NCI-H524 treated with DMSO at 0.1 percent for 48 hours (cell line): Measurements from ENCODE around the gene C1QBP.
"Not testable (repeated sequence)": the region's sequence is repeated elsewhere in the genome, so short reads cannot be mapped to it uniquely, and the experiment has no call there.

Source experiments
- DNase-seq: peaks from one replicate; lab custom pipeline; 2025; lab: John Stamatoyannopoulos, UW

C1QBP gene

GRCh38 chr17:5438716-5439445, at the start of gene C1QBP:
Gene C1QBP (minus strand): TSS chr17:5439155. CDS start chr17:5439073, 82 bp downstream.
- peak; percentile 44 for DNase-seq

GRCh38 chr17:5488752-5489151, 49.8 kb upstream of the C1QBP start:
- DNase-seq, result no peak

GRCh38 chr17:5486206-5487124, 47.5 kb upstream of the C1QBP start, which contains the start of gene MIS12:
Gene MIS12 (plus strand): TSS chr17:5486566. CDS start chr17:5488863, 2,297 bp downstream.
- DNase-seq, result peak; percentile 92

- no peak for DNase-seq
Measured at GRCh38 chr17:5485270-5486205, 46.6 kb upstream of the C1QBP start, which contains the start of gene DERL2. Gene DERL2 (minus strand): TSS chr17:5486178. CDS start chr17:5486161, 17 bp downstream.

- no peak for DNase-seq
Measured at GRCh38 chr17:5481451-5481850, 42.5 kb upstream of the C1QBP start.

GRCh38 chr17:5480962-5481361, 42.0 kb upstream of the C1QBP start:
- no peak for DNase-seq

GRCh38 chr17:5478992-5479391, 40.0 kb upstream of the C1QBP start:
- no peak for DNase-seq

GRCh38 chr17:5473906-5474305, 35.0 kb upstream of the C1QBP start:
- no peak for DNase-seq

- DNase-seq, result no peak
Measured at GRCh38 chr17:5472511-5472910, 33.6 kb upstream of the C1QBP start.

GRCh38 chr17:5468075-5468473, 29.1 kb upstream of the C1QBP start:
- DNase-seq, result no peak

- DNase-seq, result no peak
Measured at GRCh38 chr17:5467416-5467815, 28.5 kb upstream of the C1QBP start.

- DNase-seq, result no peak
Measured at GRCh38 chr17:5466295-5466694, 27.3 kb upstream of the C1QBP start.

- no peak for DNase-seq
Measured at GRCh38 chr17:5464717-5465507, 26.0 kb upstream of the C1QBP start.

GRCh38 chr17:5446786-5447185, 7.8 kb upstream of the C1QBP start:
- DNase-seq, result no peak

- no peak for DNase-seq
Measured at GRCh38 chr17:5444209-5444608, 5.3 kb upstream of the C1QBP start.

- no peak for DNase-seq
Measured at GRCh38 chr17:5443728-5444127, 4.8 kb upstream of the C1QBP start.

- no peak for DNase-seq
Measured at GRCh38 chr17:5439446-5439764, 450 bp upstream of the C1QBP start.

GRCh38 chr17:5437721-5438317, 1.1 kb downstream of the C1QBP start:
- DNase-seq, result no peak

- DNase-seq, result not testable (repeated sequence)
Measured at GRCh38 chr17:5435781-5436315, 3.1 kb downstream of the C1QBP start.

- no peak for DNase-seq
Measured at GRCh38 chr17:5434984-5435383, 4.0 kb downstream of the C1QBP start.
